ENCODE measurements around the gene FASTK. TPM values are rescaled to one million over a fixed set of nuclear protein-coding genes. Genes with fewer than 3 reads are reported as not detected.

The FASTK gene
- total RNA-seq, 4 donors from 2014 or later: 121 to 241 (median 144) TPM

DNA sequence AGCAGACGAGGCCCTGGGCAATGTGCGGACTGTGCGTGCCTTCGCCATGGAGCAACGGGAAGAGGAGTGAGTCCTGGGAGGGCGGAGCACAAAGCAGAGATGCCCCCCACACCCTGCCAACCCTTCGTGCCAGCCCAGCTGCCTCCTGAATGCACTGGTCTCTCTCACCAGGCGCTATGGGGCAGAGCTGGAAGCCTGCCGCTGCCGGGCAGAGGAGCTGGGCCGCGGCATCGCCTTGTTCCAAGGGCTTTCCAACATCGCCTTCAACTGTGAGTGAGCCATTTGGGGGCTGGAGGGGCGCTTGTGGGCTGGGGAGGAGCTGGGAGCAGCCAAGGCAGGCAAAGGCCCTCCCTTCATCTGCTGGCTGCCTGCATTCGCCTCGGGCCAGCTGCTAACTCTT, 44.7 kb downstream of the FASTK start:
- Histone ChIP-seq H3K27me3 (no peaks in the 10 kb centered on the region), H3K4me3 (no peak overlapping the region), H3K4me1 (peaks cover 0 to 13% (median 9%) of the 10 kb centered on the region in 4 donors), H3K9me3 (no peaks in the 10 kb centered on the region), H3K36me3 (peaks cover 0 to 5% (median 2%) of the 10 kb centered on the region in 4 donors), H3K27ac (no peak overlapping the region)
- intact Hi-C loops (cut with DNase I; ENCODE audit: low total_unique reads): no loop called here
- no peak for DNase-seq
- TF ChIP-seq POLR2A (IDR thresholded peaks at IDR 0.05) (no peak), POLR2AphosphoS5 (IDR thresholded peaks at IDR 0.05) (no peak), EP300 (IDR thresholded peaks at IDR 0.05; ENCODE audit: low read depth) (no peak)
- TF ChIP-seq, protein P1, sequence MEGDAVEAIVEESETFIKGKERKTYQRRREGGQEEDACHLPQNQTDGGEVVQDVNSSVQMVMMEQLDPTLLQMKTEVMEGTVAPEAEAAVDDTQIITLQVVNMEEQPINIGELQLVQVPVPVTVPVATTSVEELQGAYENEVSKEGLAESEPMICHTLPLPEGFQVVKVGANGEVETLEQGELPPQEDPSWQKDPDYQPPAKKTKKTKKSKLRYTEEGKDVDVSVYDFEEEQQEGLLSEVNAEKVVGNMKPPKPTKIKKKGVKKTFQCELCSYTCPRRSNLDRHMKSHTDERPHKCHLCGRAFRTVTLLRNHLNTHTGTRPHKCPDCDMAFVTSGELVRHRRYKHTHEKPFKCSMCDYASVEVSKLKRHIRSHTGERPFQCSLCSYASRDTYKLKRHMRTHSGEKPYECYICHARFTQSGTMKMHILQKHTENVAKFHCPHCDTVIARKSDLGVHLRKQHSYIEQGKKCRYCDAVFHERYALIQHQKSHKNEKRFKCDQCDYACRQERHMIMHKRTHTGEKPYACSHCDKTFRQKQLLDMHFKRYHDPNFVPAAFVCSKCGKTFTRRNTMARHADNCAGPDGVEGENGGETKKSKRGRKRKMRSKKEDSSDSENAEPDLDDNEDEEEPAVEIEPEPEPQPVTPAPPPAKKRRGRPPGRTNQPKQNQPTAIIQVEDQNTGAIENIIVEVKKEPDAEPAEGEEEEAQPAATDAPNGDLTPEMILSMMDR (IDR thresholded peaks at IDR 0.05): no peak
- in situ Hi-C loops (cut with MboI; ENCODE audit: low pct_ligation_motif_present in 1 of 4, low pct_unique_long_range_greater_than_20kb in 1 of 4, low sequenced_read_pairs in 3 of 4): loop anchor here in 1 of 4 donors (10.0 kb wide), 1 partner anchor 69 kb away; no protein-coding TSS in a partner anchor
- 96% methylated on average over 17 of the region's 17 CpGs; no CpG with 5 or more reads in 1 of the 2 donors for WGBS, 2 donors (ENCODE audit: low coverage in 1 of 2)

- Histone ChIP-seq H3K9me3 (no peaks in the 10 kb centered on the region), H3K27ac (no peak overlapping the region), H3K4me3 (no peak overlapping the region), H3K4me1 (peaks cover 0 to 13% (median 9%) of the 10 kb centered on the region in 4 donors), H3K27me3 (no peaks in the 10 kb centered on the region), H3K36me3 (peaks cover 0 to 5% (median 2%) of the 10 kb centered on the region in 4 donors)
- no peak for TF ChIP-seq POLR2AphosphoS5 (IDR thresholded peaks at IDR 0.05)
- TF ChIP-seq, protein P1 (IDR thresholded peaks at IDR 0.05): no peak
- no peak for TF ChIP-seq EP300 (IDR thresholded peaks at IDR 0.05; ENCODE audit: low read depth)
- TF ChIP-seq POLR2A (IDR thresholded peaks at IDR 0.05): no peak
- 93% methylated on average over 16 of the region's 21 CpGs; no CpG with 5 or more reads in 1 of the 2 donors for WGBS, 2 donors (ENCODE audit: low coverage in 1 of 2)
- intact Hi-C loops (cut with DNase I; ENCODE audit: low total_unique reads): no loop called here
- DNase-seq: no peak
- in situ Hi-C loops (cut with MboI; ENCODE audit: low pct_ligation_motif_present in 1 of 4, low pct_unique_long_range_greater_than_20kb in 1 of 4, low sequenced_read_pairs in 3 of 4): loop anchor here in 1 of 4 donors (10.0 kb wide), 1 partner anchor 70 kb away; no protein-coding TSS in a partner anchor
Observed at GRCh38 chr7:151035026-151035717, 45.4 kb downstream of the FASTK start.

DNA sequence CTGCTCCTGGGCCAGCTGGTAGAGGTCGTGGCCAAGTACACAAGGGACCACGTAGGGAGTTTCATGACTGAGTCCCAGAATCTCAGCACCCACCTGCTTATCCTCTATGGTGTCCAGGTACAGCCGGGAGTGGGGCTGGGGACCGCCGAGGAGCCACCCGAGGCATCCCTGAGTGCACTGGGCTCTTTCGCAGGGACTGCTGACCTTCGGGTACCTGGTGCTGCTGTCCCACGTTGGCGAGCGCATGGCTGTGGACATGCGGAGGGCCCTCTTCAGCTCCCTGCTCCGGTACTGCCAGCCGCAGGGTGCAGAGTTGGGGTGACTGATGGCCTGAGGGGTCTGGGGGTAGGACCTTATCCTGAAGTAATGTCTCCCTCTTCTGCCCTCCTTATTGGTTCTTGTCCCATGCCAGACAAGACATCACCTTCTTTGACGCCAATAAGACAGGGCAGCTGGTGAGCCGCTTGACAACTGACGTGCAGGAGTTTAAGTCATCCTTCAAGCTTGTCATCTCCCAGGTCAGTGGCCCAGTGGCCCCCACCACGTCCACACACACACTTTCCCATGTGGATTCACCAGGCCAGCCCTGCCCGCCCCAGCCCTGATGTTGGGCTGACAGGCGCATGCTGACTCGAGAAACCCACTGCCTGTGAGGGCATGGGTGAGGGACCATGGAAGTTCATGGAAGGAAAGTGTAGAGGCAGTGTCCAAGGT, 46.1 kb downstream of the FASTK start:
- intact Hi-C loops (cut with DNase I; ENCODE audit: low total_unique reads) (no loop called here), in situ Hi-C loops (cut with MboI; ENCODE audit: low pct_ligation_motif_present in 1 of 4, low pct_unique_long_range_greater_than_20kb in 1 of 4, low sequenced_read_pairs in 3 of 4) (loop anchor here in 1 of 4 donors (10.0 kb wide), 1 partner anchor 70 kb away; no protein-coding TSS in a partner anchor)
- TF ChIP-seq POLR2A (IDR thresholded peaks at IDR 0.05) (no peak), EP300 (IDR thresholded peaks at IDR 0.05; ENCODE audit: low read depth) (no peak), POLR2AphosphoS5 (IDR thresholded peaks at IDR 0.05) (no peak)
- TF ChIP-seq, protein P1 (IDR thresholded peaks at IDR 0.05): no peak

DNA sequence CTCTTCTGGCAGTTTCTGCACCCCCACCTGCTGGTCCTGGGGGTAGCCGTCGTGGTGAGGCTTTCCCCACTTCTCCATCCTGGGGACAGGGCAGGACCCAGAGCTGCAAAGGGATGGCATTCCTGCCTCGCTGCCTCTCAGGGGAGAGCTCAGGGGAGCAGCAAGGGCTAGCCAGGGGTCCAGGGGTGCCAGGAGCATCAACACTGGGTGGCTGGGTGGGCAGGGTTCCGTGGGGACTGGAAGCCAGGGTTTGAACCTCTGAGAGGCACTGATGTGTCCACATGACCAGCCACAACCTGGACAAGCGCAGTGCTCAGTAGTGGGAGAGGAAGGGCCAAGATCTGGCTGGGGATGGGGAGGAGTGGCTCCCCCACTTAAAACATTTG, 46.8 kb downstream of the FASTK start:
- H3K36me3 ChIP-seq: peaks cover 0 to 5% (median 2%) of the 10 kb centered on the region in 4 donors
- intact Hi-C loops (cut with DNase I; ENCODE audit: low total_unique reads): no loop called here
- WGBS, 2 donors (ENCODE audit: low coverage in 1 of 2): 94% methylated on average over 5 of the region's 5 CpGs; no CpG with 5 or more reads in 1 of the 2 donors
- no peaks in the 10 kb centered on the region for H3K27me3 ChIP-seq
- no peak overlapping the region for H3K4me3 ChIP-seq
- TF ChIP-seq POLR2A (IDR thresholded peaks at IDR 0.05) (no peak), POLR2AphosphoS5 (IDR thresholded peaks at IDR 0.05) (no peak), EP300 (IDR thresholded peaks at IDR 0.05; ENCODE audit: low read depth) (no peak)
- TF ChIP-seq, protein P1 (IDR thresholded peaks at IDR 0.05): no peak
- H3K9me3 ChIP-seq: no peaks in the 10 kb centered on the region
- in situ Hi-C loops (cut with MboI; ENCODE audit: low pct_ligation_motif_present in 1 of 4, low pct_unique_long_range_greater_than_20kb in 1 of 4, low sequenced_read_pairs in 3 of 4): loop anchor here in 1 of 4 donors (10.0 kb wide), 1 partner anchor 71 kb away; no protein-coding TSS in a partner anchor
- H3K27ac ChIP-seq: no peak overlapping the region
- peaks cover 0 to 16% (median 8%) of the 10 kb centered on the region in 4 donors for H3K4me1 ChIP-seq
- no peak for DNase-seq

More for the DNA sequence above, 46.1 kb downstream of the FASTK start:
- H3K4me3 ChIP-seq: no peak overlapping the region
- H3K9me3 ChIP-seq: no peaks in the 10 kb centered on the region
- H3K4me1 ChIP-seq: peaks cover 0 to 16% (median 7%) of the 10 kb centered on the region in 4 donors
- 91% methylated on average over 21 of the region's 21 CpGs; no CpG with 5 or more reads in 1 of the 2 donors for WGBS, 2 donors (ENCODE audit: low coverage in 1 of 2)
- no peak overlapping the region for H3K27ac ChIP-seq
- no peak for DNase-seq
- no peaks in the 10 kb centered on the region for H3K27me3 ChIP-seq
- peaks cover 0 to 5% (median 2%) of the 10 kb centered on the region in 4 donors for H3K36me3 ChIP-seq
